Activated T-cell treated with anti-CD3 and anti-CD28 coated beads for 48 hours (primary cell): ENCODE results near the gene ZNRF3.
"Not testable (repeated sequence)": the region's sequence is repeated elsewhere in the genome, so short reads cannot be mapped to it uniquely, and the experiment has no call there.

Experiments used
- DNase-seq: peaks from one replicate; pipeline ENCODE4 v3.0.0-alpha.2; 2020; ENCODE audit warnings: low read depth

The ZNRF3 gene

DNA sequence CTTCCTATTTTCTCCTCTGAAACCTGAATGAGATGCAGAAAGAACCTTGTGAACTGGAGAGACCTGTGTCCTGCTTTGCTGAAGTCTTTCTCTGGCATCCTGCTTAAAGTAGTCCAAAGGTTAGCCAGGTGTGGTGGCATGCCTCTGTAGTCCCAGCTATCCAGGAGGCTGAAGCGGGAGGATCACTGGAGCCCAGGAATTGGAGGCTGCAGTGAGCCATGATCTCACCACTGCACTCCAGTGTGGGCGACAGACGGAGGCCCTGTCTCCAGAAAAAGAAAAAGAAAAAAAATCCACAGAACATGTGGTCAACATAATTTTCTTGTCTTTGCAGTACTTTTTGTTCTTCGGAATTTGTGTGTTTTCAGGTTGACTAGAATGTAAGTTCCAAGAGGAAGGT is 187.1 kb downstream of the ZNRF3 start:
- DNase-seq = no peak

DNA sequence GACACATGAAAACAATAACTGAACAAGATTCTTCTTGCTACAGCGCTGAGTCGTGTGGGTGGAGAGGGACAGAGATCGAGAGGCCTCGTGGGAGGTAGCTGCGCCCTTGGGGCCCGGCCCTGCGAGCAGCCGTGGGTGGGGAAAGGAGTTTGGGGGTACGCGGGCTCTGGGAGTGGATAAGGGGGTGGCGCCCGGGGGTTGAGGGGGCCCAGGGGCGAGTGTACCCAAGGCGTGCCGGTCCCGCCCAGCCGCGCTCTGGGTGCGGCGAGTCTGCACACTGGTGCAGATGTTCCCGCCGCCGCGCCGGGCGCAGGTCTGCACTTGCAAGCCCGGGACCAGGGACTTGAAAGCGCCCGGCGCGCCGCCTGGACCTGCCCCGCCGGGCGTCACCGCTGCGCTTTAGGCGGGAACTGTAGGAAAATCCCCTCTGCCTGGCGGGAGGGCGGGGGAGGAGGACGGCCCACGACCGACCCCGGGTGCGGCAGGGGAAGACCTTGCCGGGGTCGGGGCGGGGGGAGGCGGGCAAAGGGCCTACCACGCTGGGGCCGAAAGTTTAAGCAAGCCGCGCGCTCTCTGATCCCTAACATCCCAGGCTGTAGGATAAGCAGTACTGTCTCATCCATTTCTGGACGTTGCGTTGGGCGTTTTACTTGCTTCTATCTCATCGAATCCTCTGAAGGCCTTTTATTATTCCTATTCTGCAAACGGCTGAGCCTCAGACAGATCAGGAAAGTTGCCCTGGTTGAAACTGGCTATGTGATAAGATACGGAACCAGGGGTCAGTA is 188.1 kb downstream of the ZNRF3 start:
- DNase-seq = peak; percentile 38

DNA sequence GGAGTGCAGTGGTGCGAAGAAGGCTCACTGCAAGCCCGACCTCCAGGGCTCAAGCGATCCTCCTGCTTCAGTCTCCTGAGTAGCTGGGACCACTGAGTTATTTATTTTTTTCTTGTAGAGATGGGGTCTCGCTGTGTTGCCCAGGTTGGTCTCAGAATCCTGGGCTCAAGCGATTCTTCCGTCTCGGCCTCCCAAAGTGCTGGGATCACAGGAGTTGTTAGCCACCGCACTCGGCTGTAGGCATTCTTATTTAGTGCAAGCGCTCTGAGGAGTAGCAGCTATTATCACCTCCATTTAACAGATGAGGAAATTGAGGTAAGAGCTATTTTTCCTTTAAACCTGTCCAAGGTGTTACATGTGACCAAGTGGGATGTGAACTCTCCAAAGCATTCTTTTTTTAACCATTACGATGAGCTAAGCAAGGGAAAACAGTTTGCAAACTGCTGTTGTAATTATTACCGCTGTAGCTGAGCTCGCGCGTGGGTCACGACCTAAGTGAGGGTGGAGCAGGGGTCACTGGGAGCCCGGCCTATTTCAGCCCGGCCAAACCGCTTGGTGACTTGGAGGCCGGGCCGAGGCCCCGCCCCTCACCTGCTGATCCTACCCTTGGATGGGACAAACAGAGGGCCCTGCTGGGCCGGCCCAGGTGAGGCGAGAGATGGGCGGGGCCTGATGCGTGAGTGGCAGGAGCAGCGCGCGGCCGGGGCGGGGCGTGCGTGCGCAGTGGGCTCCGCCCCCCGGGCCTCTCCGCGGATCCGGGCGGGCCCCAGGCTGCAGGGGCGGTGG is 189.0 kb downstream of the ZNRF3 start:
- peak; percentile 89 for DNase-seq

DNA sequence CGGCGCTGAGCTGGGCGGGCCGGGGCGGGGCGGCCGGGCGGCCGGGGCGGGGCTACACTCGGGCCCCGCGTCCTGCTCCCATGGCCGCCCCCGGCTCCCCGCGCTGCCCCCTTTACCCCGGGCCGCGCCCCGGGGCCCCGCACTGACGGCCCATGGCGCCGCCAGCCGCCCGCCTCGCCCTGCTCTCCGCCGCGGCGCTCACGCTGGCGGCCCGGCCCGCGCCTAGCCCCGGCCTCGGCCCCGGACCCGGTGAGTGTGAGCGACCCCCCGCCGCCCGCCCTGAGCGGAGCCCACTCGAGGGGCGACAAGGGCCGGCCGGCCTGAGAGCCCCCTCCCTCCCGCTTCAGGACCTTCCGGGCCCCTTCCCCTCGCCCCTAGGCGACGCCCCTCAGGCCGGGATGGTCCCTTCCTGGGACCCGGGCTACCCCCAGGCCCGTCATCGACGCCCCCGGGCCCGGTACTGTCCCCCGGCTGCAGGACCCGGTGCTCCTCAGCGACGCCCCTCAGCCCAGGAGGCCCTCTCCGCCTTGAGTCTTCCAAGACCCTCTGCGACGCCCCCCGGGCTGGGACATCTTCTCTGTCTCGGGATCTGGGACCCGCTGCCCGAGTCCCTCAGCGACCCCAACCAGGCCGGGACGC is 189.7 kb downstream of the ZNRF3 start, which contains the start of gene KREMEN1:
KREMEN1 (plus strand) TSS at position 57 of the 639 bp plus-strand sequence; CDS start at position 153, 96 bp downstream.
- no peak for DNase-seq

DNA sequence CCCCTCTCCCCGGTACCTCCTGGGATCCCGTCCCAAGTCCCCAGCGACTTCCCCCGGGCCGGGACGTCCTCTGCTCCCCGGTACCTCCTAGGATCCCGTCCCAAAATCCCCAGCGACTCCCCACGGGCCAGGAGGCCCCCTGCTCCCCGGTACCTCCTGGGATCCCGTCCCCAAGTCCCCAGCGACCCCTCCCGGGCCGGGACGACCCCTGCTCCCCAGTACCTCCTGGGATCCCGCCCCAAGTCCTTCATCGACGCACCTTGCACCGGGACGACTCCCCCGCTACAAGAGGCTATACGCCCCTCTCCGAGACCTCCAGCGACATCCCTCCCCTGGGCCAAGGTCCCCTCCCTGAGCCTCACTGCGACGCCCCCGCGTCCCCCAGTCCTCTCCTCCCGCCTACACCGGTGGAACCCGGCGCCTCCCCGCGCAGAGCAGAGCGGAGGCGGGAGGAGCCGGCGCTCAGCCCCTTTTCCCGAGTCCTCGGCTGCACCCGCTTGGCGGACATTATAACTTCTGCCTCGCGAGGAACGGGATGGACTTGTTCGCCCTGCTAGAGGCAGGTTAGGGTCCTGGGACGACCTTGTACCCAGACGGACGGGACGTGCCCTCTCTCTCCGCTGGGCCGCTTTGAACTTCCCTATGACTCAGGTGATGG is 190.4 kb downstream of the ZNRF3 start:
- DNase-seq = no peak

DNA sequence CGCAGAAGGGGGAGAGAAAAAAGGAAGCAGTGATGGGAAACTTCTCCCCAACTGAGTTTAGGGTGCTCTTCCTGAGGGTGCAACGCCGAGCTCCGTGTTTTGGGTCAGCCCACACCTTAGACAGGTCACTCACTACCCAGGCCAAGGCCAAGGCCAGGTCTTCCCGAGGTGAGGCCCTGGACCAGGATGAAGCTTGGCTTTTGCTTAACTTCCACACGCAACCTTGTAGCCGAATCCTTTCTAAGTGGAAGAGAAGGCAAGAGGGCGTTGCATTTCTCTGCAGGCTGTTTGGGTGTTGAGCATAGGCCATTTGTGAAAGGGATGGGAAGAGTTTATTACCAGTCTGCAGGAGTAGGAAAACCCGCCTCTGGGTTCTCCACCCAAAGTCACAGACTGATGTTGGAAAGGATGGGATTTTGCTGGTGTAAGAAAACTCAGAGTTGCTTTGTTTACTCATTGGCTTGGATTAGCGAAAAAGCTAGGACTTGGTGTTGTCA is 191.0 kb downstream of the ZNRF3 start:
- DNase-seq = no peak

DNA sequence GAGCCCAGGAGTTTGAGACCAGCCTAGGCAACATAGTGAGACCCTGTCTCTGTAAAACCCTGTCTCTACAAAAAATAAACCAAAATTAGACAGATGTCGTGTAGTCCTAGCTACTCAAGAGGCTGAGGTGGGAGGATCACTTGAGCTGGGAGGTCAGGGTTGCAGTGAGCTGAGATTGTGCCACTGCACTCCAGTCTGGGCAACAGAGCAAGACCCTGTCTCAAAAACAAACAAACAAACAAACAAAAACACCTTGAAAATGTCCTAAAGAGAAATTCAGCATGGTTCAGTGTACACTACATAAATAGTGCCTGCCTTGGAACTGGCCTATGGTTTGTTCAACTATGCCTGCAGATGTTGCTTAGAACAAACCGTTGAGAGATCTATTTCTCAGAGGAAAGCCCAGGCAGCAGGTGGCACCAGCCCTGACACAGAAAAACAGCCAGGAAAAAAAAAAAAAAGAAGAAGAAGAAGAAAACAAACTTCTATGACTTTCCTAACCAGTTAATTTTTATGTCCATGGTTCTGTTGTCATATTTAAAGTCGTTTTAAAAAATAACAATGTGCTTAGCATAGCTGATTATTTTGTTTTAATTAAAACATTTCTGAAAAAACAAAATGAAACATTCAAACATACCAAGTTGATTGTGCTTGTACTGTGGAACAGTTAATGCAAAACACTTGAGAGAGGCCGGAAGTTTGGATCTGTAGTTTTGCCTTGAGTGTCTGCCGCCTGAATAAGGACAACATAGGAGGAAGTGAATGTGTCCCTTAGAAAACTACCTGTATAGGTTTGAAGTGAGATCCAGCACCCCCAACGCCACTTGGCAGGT is 194.9 kb downstream of the ZNRF3 start:
- no peak for DNase-seq

DNA sequence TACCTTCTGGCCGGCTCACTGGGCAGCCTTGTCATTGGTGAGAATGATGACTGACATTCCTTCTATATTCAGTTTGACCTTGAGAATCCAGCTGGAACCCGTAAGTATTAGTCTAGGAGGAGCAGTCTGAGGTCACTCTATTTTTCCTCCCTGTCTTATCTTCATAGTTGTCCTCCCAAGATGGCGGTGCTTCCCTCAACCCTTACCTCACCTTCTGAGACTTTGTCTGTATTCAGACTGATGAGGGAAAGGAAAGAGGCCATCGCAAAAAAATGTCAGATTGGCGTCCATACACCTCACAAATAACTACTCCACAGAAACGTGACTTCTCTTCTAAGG is 195.5 kb downstream of the ZNRF3 start:
- DNase-seq = no peak

DNA sequence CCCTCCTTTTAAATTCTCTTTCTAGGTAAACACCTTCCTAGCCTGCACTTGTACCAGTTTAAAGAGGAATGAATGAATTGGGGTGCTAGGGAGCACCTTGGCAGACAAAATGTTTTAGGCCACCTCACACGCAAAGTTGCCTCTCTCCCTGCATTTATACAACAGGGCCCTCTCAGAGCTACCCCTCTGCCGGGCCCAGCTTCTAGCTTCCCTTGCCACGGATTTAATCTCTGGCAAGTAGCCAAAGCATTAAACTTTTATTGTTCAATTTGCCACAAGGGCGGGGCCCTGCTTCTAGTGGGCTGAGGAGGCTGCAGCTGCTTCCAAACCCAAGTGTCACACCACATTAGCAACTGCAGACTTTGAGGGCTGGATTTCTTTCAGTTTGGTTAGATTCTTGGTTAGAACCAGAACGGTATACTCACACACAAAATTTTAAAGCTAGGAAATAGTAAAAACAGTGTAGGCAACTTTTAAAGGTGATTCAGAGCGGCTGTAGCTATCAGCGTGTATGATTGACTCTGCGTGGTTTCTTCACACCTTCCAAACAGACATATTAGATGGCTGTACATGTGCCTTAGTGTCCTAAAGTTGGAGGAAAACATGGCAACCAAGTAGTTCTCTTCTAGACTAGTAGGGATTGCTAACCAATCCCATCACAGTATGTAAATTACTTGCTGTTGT is 196.0 kb downstream of the ZNRF3 start:
- no peak for DNase-seq

DNA sequence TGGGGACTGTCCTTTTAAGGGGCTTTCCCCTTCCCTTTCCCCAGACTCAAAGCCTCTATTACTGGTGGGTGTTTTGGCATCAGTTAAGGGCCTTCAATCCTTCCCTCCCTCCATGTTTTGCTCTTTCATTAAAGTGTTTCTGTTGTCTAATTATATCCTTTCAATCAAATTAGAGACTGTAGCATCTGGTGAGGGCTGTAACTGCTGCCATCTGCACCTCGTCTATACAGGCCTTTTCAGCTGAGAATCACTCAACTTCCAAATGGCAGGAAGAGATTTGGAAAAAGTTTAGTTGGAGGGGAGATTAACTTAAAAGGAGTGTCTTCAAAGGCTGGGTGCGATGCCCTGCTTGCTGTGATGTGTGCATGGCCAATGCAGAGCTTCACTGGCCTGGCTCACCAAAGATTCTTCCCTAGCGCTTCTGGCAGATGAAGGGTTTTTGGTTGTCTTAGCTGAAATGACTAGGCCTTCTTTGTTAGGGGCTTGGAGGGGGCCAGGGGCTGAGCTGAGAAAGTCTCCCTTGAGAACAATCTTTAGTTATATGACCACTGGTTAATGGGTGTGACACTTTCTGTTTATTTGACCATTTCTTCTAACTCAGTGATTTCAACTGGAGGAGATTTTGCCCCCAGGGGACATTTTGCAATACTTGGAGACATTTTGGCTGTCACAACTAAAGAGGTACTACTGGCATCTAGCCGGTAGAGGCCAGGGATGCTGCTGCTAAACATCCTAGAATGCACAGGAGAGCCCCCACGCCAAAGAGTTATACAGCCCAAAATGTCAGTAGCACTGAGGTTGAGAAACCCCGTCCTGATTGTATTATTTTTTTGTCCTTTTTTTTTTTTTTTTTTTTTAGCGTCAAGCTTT is 197.0 kb downstream of the ZNRF3 start:
- DNase-seq = no peak

DNA sequence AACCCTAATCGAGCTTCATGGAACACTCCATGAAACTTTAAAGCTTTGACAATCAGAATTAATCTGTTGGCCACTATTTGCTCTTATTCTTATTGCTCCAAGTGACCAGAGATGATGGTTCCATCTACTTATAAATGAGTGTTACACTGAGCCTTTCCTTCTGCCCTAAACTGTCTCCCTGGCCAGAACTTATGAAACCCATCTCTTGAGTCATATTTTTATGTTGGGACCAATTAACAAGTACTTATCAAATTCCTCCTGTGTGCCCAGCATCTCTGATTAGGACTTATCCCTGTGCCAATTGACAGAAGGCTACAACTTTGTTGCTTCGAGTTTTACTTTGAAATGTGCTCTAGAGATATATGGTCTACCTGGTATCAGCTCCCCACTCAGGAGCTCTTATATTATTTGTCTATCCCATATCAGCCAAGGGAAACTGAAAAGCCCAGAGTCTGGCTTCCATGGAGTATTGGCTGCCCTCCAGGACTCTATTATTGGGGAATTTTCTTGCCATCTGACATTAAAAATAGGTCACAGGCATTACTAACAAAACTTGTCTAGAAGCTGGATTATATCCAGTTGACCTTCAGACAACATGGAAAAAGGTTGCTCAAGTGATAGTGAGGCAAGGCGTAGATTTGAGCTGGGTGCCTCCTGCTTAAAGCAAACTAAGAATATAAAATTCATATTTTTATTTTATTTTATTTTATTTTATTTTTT is 198.3 kb downstream of the ZNRF3 start:
- no peak for DNase-seq

DNA sequence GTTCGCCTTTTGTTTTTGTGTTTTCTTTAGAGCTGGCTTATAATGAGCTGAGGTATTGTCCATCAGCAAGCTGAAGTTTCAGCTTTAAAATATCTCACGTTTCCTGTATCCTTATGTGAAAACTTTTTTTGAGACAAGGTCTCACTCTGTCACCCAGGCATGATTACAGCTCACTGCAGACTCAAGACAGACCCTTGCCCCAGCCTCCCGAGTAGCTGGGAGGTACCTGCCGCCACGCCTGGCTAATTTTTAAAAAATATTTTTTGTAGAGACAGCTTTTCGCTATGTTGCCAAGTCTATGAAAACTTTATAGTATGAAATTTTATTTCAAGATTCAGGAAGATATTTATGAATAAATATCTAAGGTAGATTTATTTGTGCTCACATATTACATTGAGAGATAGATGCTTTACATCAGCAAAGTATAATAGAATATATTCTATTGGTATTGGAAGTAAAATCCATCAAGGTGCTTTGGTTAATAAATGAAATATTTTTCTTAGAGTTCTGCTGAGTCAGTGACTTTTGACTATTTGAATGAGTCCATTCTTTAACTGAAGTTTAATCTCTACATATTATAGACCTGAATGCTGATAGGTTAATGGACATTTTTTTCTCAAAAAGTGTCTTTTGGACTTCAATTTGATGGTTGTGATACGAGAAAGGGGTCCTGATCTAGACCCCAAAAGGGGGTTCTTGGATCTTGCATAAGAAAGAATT is 199.6 kb downstream of the ZNRF3 start:
- no peak for DNase-seq

DNA sequence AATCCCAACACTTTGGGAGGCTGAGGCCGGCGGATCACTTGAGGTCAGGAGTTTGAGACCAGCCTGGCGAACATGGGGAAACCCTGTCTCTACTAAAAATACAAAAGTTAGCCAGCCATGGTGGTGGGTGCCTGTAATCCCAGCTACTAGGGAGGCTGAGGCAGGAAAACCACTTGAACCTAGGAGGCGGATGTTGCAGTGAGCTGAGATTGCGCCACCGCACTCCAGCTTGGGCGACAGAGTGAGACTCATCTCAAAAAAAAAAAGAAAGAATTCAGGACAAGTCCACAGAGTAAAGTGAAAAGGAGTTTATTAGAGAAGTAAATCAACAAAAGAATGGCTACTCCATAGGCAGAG is 200.2 kb downstream of the ZNRF3 start:
- DNase-seq = not testable (repeated sequence)

DNA sequence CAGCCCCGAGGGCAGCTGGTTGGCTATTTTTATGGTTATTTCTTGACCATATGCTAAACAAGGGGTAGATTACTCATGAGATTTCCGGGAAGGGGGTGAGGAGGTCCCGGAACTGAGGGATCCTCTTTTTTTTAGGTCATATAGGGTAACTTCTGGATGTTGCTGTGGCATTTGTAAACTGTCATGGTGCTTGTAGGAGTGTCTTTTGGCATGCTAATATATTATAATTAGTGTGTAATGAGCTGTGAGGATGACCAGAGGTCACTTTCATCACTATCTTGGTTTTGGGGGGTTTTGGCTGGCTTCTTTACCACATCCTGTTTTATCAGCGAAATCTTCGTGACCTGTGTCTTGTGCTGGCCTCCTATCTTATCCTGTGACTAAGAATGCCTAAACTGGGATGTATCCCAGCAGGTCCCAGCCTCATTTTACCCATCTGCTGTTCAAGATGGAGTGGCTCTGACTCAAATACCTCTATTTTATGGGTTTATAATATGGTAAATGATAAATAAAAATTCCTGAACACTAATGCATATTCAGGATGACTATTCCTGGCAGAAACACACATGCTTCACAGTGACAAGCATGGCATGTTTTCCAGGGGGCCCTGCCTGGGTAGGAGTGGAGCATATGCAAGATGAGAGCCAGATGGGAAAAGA is 200.7 kb downstream of the ZNRF3 start:
- no peak for DNase-seq

DNA sequence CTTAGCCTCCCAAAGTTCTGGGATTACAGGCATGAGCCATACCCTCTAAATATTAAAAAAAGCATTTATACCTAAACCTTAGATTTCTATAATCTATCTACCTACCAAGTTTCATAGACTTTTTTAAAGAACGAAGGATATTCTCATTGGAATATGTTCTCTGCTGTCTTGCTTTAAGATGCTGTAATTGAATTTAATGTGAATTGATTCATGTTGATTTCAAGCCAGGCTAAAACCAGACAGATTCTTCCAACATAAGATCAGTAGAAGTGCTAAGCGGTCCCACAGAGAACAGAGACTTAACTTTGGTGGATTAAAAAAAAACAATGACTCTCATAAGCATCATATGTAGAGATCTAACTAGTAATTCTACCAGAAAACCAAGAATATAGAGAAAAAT is 203.6 kb downstream of the ZNRF3 start:
- DNase-seq = no peak

DNA sequence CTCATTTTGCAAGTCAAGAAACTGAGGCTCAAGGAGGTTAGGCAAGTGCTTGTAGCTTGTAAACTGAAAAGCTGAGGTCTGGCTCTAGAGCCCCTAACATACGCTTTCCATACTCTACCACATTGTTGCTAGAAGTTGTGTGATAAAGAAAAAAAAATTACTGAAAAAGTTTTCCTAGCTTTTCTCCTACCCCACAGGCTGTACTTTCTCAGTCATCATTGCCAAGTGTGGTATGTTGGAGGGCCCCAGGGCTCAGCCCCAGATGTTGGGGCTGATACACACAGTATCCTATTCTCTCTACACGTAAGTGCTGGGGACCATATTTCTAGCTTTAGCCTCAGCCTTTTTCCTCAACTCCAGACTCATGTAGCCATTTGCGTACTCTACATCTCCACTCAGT is 205.4 kb downstream of the ZNRF3 start:
- no peak for DNase-seq

DNA sequence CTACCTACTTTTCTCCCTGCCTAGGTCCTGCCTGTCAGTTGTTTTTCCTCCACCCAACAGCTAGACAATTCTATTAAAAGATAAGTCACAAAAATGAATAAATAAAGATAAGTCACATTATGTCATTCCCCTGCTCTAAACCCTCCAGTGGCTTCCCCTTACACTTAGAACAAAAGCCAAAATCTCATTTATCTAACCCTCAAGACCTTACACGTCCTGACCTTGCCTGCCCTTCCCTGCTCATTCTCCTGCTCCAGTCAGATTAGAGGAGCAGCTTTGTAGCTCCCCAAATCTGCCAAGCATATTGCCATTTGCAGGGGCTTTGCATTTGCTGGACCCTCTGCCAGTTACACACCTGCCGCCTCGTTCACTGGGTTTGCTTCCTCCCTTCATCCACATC is 206.1 kb downstream of the ZNRF3 start:
- DNase-seq = no peak

DNA sequence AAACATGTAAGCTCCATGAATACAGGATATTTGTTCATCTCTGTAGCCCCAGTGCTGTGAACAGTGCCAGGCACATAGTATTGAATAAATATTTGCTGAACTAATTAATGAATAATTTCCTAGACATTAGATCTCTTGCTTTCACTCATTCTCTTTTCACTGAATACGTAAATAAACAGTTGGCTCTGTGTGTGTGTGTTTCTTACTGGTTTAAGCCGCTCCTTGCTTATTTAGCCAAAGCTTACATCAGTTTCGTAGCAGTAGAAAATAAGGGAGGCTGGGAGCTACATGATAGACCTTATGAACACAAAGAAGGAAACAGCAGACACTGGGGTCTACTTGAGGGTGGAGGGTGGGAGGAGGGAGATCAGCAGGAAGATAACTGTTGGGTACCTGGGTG is 206.7 kb downstream of the ZNRF3 start:
- DNase-seq = no peak
